ENCODE measurements around the gene COA7. TPM values are rescaled to one million over a fixed set of nuclear protein-coding genes. Genes with fewer than 3 reads are reported as not detected.
"Not testable (repeated sequence)": the region's sequence is repeated elsewhere in the genome, so short reads cannot be mapped to it uniquely, and the experiment has no call there.

COA7 gene
- 10 to 100 TPM; 35.3 to 45.1 (median 44.0) TPM for total RNA-seq

DNA sequence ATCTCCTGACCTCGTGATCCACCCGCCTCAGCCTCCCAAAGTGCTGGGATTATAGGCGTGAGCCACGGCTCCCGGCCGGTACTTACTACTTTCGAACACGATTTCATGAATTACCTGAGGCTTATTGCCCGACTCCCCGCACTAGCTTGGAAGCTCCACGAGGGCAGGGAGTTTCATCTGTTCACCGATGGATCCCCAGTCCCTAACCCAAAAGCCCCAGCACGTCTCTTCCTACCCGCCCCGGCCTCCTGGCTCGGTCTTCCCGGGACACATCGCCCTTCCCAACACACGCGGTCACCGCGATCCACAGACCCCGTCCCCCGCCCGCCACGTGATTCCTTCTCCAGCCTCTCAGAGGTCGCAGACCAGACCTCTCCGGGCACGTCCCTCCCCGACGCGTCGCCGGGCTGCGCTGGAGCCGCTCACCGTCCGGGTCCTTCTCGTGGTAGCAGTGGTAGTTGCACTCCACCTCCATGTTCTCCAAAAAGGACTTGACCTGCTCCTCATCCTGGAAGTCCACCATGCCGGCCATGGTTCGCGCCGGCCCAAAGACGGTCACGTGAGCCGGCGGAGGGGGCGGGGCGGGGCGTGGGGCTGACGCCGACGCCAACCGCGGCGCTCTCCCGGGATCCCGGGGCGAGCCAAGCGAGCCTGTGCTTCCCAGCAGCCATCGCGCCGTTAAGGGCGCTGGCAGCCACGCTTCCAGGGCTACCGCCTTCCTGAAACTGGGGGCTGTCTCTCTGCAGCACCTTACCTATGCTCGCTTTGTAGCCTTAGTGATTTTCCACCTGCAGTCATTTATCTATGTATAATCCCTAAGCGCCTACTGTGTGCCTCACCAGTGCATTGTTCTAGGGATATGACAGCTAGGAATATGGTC, at the start of gene COA7:
Gene COA7, minus strand, starts transcription at position 553 of the 880 bp plus-strand sequence. Its CDS starts 21 bp downstream, at position 532.
- Mint-ChIP-seq H3K4me3 (peak within 1 kb of the TSS; percentile 94), H3K36me3 (ENCODE audit: insufficient read depth) (peaks cover 2% of the 10 kb centered on the region), H3K9me3 (no peaks in the 10 kb centered on the region), H3K27me3 (ENCODE audit: low read depth) (no peaks in the 10 kb centered on the region), H3K4me1 (ENCODE audit: low read depth) (peaks cover 25% of the 10 kb centered on the region)
- ATAC-seq = peak; percentile 58 to 68
- DNase-seq = peak; percentile 44

DNA sequence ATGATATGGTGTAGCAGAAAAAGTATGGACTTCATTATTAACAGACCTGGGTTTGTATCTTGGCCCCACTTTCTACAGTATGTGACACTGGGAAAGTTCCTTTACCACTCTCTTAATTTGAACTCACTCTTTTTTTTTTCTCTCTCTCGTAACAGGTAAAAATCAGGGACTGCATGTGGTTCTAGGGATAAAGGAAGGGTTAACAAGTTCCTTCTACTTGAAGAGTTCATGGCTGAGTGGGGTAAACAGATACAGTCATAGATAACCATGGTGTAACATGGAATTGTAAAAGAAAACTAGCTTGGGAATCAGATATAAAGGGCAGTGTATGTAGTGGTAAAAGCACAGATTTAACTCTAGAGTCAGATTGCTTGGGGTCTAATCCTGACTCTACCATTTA, 49.3 kb upstream of the COA7 start:
- no peak for ATAC-seq
- H3K9me3 Mint-ChIP-seq = no peaks in the 10 kb centered on the region
- H3K4me1 Mint-ChIP-seq (ENCODE audit: low read depth) = peaks cover 25% of the 10 kb centered on the region
- H3K4me3 Mint-ChIP-seq = no peak overlapping the region
- no peaks in the 10 kb centered on the region for H3K36me3 Mint-ChIP-seq (ENCODE audit: insufficient read depth)
- H3K27me3 Mint-ChIP-seq (ENCODE audit: low read depth) = no peaks in the 10 kb centered on the region
- no peak for DNase-seq

DNA sequence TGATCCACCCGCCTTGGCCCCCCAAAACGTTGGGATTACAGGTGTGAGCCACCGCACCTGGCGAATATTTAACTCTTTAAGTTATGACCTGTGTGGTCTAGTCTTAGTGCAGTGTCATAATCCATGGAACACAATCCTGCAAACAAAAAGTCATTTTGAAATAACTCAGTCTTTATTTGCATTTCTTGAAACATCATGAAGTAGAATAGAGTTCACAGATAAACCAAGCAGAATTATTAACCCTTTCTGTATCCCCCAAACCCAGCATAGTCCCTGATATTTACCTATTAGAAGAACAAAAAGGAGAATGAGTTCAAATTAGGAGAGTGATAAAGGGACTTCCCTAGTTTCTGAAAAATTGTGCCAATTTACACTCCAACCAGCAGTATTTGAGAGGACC, 48.0 kb upstream of the COA7 start:
- ATAC-seq (no peak), DNase-seq (no peak)
- H3K27me3 Mint-ChIP-seq (ENCODE audit: low read depth) = no peaks in the 10 kb centered on the region
- H3K36me3 Mint-ChIP-seq (ENCODE audit: insufficient read depth) = peaks cover 4% of the 10 kb centered on the region
- H3K9me3 Mint-ChIP-seq = no peaks in the 10 kb centered on the region
- H3K4me3 Mint-ChIP-seq = no peak overlapping the region
- peaks cover 26% of the 10 kb centered on the region for H3K4me1 Mint-ChIP-seq (ENCODE audit: low read depth)

DNA sequence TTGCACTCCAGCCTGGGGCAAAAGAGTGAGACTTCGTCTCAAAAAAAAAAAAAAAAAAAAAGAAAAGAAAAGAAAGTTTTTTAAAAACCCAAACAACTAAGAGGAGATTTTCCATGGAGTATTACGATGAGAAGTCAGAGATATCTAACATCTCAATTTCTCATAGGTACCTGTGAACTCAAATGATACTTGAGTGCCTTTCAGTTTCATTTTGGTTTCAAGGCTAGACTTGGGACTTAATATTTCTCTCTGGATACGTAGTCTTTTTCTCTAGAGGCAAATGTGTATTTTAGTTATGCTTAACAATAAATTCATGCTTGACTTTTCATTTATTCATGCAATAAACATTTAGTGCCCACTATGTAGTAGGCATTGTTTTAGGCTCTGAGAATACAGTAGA, 43.1 kb upstream of the COA7 start:
- Mint-ChIP-seq H3K36me3 (ENCODE audit: insufficient read depth) (peaks cover 4% of the 10 kb centered on the region), H3K27me3 (ENCODE audit: low read depth) (no peaks in the 10 kb centered on the region), H3K9me3 (no peaks in the 10 kb centered on the region), H3K4me1 (ENCODE audit: low read depth) (peaks cover 22% of the 10 kb centered on the region), H3K4me3 (no peak overlapping the region)
- no peak for ATAC-seq
- DNase-seq = no peak

DNA sequence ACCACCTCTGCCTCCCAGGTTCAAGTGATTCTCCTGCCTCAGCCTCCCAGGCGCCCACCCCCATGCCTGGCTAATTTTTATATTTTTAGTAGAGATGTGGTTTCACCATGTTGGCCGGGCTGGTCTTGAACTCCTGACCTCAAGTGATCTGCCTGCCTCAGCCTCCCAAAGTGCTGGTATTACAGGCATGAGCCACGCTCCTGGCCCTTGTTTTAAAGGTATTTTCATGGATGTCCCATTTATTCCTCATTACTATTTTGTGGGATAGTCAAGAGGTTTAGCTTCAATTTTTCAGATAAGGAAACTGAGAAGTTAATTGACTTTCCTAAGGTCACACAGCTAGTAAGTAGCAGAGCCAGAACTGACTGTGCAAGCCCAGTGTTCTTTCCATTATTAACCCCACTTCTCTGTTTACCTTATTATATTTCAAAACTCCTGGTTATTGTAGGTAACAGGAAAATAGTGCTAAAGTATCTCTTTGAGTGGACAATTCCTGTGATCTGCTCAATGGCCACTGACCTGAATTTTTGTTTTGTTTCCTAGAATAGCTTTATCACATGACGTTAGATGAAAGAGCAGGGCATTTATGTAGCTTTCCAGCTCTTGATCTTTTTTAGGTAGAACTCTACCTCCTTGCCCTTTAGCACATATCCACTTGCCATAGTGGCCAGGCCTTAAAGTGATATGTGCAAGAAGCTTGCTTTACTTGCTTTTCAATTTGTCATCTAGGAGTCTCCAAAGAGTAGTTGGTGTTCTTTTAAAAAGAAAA, 41.7 kb upstream of the COA7 start:
- DNase-seq = no peak
- Mint-ChIP-seq H3K4me1 (ENCODE audit: low read depth) (peaks cover 19% of the 10 kb centered on the region), H3K9me3 (no peaks in the 10 kb centered on the region), H3K36me3 (ENCODE audit: insufficient read depth) (peaks cover 4% of the 10 kb centered on the region), H3K27me3 (ENCODE audit: low read depth) (no peaks in the 10 kb centered on the region), H3K4me3 (no peak overlapping the region)
- no peak for ATAC-seq

DNA sequence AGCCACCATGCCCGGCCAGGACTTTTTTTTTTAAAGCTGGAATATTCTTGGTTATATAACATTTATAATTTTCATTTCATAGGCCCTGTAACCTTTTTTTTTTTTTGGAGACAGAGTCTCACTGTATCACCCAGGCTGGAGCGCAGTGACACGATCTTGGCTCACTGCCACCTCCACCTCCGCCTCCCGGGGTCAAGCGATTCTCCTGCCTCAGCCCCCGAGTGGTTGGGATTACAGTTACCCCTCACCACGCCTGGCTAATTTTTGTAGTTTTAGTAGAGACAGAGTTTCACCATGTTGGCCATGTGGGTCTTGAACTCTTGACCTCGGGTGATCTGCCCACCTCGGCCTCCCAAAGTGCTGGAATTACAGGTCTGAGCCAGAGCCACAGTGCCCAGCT, 40.7 kb upstream of the COA7 start:
- Mint-ChIP-seq H3K4me3 (no peak overlapping the region), H3K27me3 (ENCODE audit: low read depth) (no peaks in the 10 kb centered on the region), H3K9me3 (no peaks in the 10 kb centered on the region), H3K4me1 (ENCODE audit: low read depth) (peaks cover 15% of the 10 kb centered on the region), H3K36me3 (ENCODE audit: insufficient read depth) (peaks cover 4% of the 10 kb centered on the region)
- no peak for ATAC-seq
- DNase-seq = no peak

DNA sequence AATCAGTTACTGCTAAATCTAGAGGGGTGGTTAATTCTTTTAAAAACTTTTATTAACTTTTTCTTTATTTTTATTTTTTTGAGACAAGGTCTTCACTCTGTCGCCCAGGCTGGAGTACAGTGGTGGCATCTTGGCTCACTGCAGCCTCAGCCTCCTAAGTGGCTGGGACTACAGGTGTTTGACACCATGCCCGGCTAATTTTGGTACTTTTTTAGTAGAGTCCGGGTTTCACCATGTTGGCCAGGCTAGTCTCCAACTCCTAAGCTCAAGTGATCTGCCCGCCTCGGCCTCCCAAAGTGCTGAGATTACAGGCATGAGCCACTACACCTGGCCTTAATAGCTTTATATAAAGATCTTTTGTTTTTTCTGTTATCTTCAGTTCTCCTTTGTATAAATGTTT, 40.0 kb upstream of the COA7 start:
- no peak overlapping the region for H3K4me3 Mint-ChIP-seq
- no peak for DNase-seq
- peaks cover 15% of the 10 kb centered on the region for H3K4me1 Mint-ChIP-seq (ENCODE audit: low read depth)
- ATAC-seq = no peak
- no peaks in the 10 kb centered on the region for H3K9me3 Mint-ChIP-seq
- H3K27me3 Mint-ChIP-seq (ENCODE audit: low read depth) = no peaks in the 10 kb centered on the region
- H3K36me3 Mint-ChIP-seq (ENCODE audit: insufficient read depth) = peaks cover 4% of the 10 kb centered on the region

DNA sequence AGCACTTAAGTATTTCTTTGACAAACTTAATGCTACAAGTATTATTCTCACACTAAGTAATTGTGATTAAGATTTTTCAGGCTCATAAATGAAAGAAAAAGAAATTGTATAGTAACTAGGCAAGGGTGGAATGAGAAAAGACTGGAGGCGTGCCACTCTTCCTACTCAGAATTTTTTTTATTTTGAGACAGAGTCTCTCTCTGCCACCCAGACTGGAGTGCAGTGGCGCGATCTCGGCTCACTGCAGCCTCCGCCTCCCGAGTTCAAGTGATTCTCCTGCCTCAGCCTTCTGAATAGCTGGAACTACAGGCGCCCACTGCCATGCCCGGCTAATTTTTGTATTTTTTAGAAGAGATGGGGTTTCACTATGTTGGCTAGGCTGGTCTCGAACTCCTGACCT, 37.2 kb upstream of the COA7 start:
- ATAC-seq; DNase-seq; H3K9me3 Mint-ChIP-seq; H3K36me3 Mint-ChIP-seq (ENCODE audit: insufficient read depth); H3K27me3 Mint-ChIP-seq (ENCODE audit: low read depth); H3K4me3 Mint-ChIP-seq: not testable (repeated sequence)
- peaks cover 16% of the 10 kb centered on the region for H3K4me1 Mint-ChIP-seq (ENCODE audit: low read depth)

DNA sequence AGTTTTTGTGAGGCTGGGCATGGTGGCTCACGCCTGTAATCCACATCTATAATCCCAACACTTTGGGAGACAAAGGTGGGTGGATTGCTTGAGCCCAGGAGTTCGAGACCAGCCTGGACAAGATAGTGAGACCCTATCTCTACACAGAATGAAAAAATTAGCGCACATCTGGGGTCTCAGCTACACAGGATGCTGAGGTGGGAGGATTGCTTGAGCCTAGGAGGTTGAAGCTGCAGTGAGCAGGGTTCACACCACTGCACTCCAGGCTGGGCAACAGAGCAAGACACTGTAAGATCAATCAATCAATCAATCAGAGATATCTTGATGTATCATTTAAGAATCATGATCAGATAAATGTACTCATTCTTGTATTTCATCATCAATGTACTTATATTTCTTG, 35.2 kb upstream of the COA7 start:
- Mint-ChIP-seq H3K9me3 (no peaks in the 10 kb centered on the region), H3K4me1 (ENCODE audit: low read depth) (peaks cover 19% of the 10 kb centered on the region), H3K36me3 (ENCODE audit: insufficient read depth) (peaks cover 3% of the 10 kb centered on the region), H3K27me3 (ENCODE audit: low read depth) (no peaks in the 10 kb centered on the region), H3K4me3 (no peak overlapping the region)
- DNase-seq = no peak
- ATAC-seq = no peak

DNA sequence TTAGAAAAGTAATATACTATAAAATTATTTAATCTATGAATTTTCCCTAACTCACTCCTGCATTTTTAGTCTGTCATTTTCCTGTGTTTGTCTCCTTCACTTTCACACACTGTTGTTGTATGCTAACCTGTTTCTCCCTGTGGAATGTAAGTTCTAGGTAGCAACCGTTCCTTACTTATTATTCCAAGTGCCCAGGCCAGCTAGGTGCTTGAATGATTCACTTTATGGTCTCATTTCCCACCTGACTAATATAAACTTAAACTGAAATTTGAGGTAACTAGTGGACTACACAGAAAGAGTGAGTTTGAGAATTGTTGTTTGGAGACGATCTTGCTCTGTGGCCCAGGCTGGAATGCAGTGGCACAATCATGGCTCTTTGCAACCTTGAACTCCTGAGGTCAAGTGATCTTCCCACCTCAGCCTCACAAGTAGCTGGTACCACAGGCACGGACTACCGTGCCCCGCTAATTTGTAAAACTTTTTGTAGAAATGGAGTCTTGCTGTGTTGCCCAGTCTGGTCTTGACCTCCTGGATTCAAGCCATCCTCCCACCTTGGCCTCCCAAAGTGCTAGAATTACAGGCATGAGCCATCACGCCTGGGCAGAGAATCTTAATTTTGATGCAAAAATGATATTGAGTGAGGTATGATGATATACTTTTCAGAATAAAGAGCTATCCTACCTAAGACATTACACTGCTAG, 30.0 kb upstream of the COA7 start:
- ATAC-seq = no peak
- Mint-ChIP-seq H3K27me3 (ENCODE audit: low read depth) (peaks cover 2% of the 10 kb centered on the region), H3K9me3 (no peaks in the 10 kb centered on the region), H3K4me1 (ENCODE audit: low read depth) (peaks cover 36% of the 10 kb centered on the region), H3K36me3 (ENCODE audit: insufficient read depth) (peaks cover 3% of the 10 kb centered on the region), H3K4me3 (no peak overlapping the region)
- no peak for DNase-seq

DNA sequence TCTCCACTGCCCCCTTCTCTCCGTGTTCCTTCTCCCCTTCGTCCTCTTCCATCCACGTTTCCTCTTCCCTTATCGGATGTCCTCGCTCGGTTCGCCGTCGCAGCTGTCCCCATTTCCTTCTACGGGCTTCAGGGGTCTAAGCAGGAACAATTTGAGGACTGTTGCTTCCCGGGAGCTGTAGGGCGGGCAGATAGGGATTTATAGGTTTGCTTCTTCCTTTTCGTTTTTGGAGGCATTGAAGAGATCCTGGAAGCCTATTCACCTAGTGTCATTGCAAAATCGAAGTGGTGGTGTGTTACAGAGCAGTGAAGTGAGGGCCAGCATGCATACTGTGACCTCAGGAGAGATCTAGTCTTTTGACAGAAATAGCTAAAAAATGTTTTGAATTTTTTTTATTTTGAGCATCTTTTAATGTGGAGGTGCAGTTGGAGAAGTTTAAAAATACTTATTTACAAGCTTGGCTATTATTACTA, 29.0 kb upstream of the COA7 start:
- Mint-ChIP-seq H3K4me1 (ENCODE audit: low read depth) (peaks cover 36% of the 10 kb centered on the region), H3K9me3 (no peaks in the 10 kb centered on the region), H3K4me3 (peak overlapping the region; percentile 90), H3K27me3 (ENCODE audit: low read depth) (peaks cover 3% of the 10 kb centered on the region), H3K36me3 (ENCODE audit: insufficient read depth) (peaks cover 3% of the 10 kb centered on the region)
- DNase-seq = no peak
- no peak for ATAC-seq

DNA sequence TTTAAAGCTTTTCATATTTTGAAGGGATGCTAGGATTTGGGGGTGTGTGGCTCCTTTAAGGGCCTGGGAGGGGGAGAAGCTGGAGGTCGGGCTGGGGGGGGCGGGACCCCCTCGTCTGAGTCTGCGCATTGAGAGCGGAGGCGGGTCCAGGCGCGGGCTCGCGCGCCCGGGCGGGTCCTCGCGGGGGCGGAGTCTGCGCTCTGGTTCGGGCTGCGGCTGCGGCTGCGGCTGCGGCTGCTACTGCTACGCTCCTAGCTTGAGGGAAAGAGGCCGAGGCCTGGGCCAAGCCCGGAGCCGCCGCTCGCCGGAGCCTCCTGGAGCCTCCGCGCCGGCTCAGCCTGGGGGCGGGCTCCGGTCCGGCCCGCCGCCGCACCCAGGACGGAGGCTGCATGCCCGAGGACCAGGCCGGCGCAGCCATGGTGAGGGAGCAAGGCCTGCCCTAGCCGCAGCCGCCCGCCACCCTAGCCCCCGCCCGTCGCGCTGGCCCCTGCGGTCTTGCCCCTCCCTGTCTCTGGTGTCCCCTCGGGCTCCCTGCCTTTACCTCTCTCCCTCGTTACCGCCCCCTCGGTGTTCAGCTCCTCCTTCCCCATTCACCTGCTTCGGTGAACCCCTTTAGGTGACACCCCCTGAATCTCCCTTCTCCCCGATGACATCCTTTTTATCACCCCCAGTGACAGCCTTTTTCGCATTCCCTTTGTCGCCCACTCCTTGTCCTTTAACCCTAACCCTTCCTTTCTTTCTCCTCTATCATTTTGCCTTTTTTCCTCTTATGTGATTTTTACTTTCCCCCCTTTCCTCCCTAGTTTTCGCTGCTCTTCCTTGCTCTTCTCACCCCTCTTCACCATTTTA, 28.3 kb upstream of the COA7 start, which contains the start of gene ZYG11B:
Gene ZYG11B, plus strand, starts transcription at position 189 of the 849 bp plus-strand sequence. Its CDS starts 201 bp downstream, at position 390.
- Mint-ChIP-seq H3K4me3 (peak within 1 kb of the TSS; percentile 90), H3K4me1 (ENCODE audit: low read depth) (peaks cover 36% of the 10 kb centered on the region), H3K9me3 (no peaks in the 10 kb centered on the region), H3K36me3 (ENCODE audit: insufficient read depth) (peaks cover 3% of the 10 kb centered on the region), H3K27me3 (ENCODE audit: low read depth) (peaks cover 3% of the 10 kb centered on the region)
- DNase-seq (peak; percentile 89), ATAC-seq (peak; percentile 96 to 97)

DNA sequence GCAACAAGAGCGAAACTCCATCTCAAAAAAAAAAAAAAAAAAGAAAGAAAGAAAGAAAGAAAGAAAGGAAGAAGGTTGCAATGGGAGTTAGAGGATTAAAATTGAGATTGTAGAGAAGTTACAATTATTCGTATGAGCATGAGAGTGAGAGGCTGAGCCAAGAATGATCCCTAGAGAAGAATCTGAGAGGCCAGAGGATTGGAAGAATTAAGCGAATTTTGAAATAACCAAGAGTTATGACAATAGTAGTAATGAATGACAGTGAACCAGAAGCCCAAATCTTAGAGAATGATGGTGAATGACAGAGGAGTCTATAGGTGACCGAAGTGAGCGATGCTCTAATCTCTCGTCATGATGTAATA, 27.7 kb upstream of the COA7 start:
- no peak for DNase-seq
- Mint-ChIP-seq H3K4me3 (peak overlapping the region; percentile 75), H3K9me3 (no peaks in the 10 kb centered on the region), H3K36me3 (ENCODE audit: insufficient read depth) (no peaks in the 10 kb centered on the region), H3K4me1 (ENCODE audit: low read depth) (peaks cover 35% of the 10 kb centered on the region), H3K27me3 (ENCODE audit: low read depth) (peaks cover 3% of the 10 kb centered on the region)
- no peak for ATAC-seq
